Endothelial cell (in vitro differentiated cells): Measurements from ENCODE around the gene POU2AF3. TPM values are rescaled to one million over a fixed set of nuclear protein-coding genes. Genes with fewer than 3 reads are reported as not detected.

Experiments used
- DNase-seq: peaks from one replicate; pipeline ENCODE4 v3.0.0; 2021; ENCODE audit warnings: low spot score
- H3K27ac Mint-ChIP-seq: one replicate; pipeline ENCODE4 v1.8.0; 2021; ENCODE audit warnings: mixed read lengths, inconsistent platforms; ENCODE audit not compliant: unreplicated experiment
- H3K27me3 Mint-ChIP-seq: one replicate; pipeline ENCODE4 v1.8.0; 2021; ENCODE audit warnings: mild to moderate bottlenecking, moderate library complexity, mixed read lengths, inconsistent platforms; ENCODE audit not compliant: unreplicated experiment
- H3K36me3 Mint-ChIP-seq: one replicate; pipeline ENCODE4 v1.8.0; 2021; ENCODE audit warnings: mild to moderate bottlenecking, low read depth, mixed read lengths, inconsistent platforms; ENCODE audit not compliant: unreplicated experiment
- H3K4me1 Mint-ChIP-seq: one replicate; pipeline ENCODE4 v1.8.0; 2021; ENCODE audit warnings: mild to moderate bottlenecking, mixed read lengths, inconsistent platforms; ENCODE audit not compliant: unreplicated experiment
- H3K4me3 Mint-ChIP-seq: one replicate; pipeline ENCODE4 v1.8.0; 2021; ENCODE audit warnings: mild to moderate bottlenecking, mixed read lengths, inconsistent platforms; ENCODE audit not compliant: unreplicated experiment
- H3K9me3 Mint-ChIP-seq: one replicate; pipeline ENCODE4 v1.8.0; 2021; ENCODE audit warnings: mixed read lengths, inconsistent platforms; ENCODE audit not compliant: unreplicated experiment
- CTCF ChIP-seq: fragments of 200-600 bp; sonication (generic); IDR thresholded peaks from one replicate; pipeline ENCODE4 v1.5.0; 2021; ENCODE audit warnings: antibody characterized with exemption; ENCODE audit not compliant: unreplicated experiment
- total RNA-seq: library from RNA; stranded (reverse); fragmentation: NEBNext Ultra II Directional; extraction: Animal tissue kit (Norgen Biotek cat#: 25700); gene quantifications from one replicate; pipeline ENCODE4 v1.2.1, GENCODE V29; 2021; ENCODE audit not compliant: unreplicated experiment

POU2AF3 gene
- total RNA-seq, 1 donor from 2014 or later: 0.28 TPM

- Mint-ChIP-seq H3K27me3 (peaks cover 8% of the 10 kb centered on the region), H3K4me1 (peaks cover 5% of the 10 kb centered on the region), H3K27ac (no peak overlapping the region), H3K4me3 (no peak overlapping the region), H3K9me3 (no peaks in the 10 kb centered on the region), H3K36me3 (no peaks in the 10 kb centered on the region)
- no peak for TF ChIP-seq CTCF
- DNase-seq: no peak
Measured at GRCh38 chr11:111353776-111354600, 55.6 kb downstream of the POU2AF3 start.

- H3K27ac Mint-ChIP-seq: no peak overlapping the region
- no peak overlapping the region for H3K4me3 Mint-ChIP-seq
- no peaks in the 10 kb centered on the region for H3K9me3 Mint-ChIP-seq
- no peaks in the 10 kb centered on the region for H3K36me3 Mint-ChIP-seq
- H3K4me1 Mint-ChIP-seq: peaks cover 5% of the 10 kb centered on the region
- no peak for TF ChIP-seq CTCF
- H3K27me3 Mint-ChIP-seq: peaks cover 8% of the 10 kb centered on the region
- DNase-seq: no peak
Measured at GRCh38 chr11:111354601-111354891, 56.2 kb downstream of the POU2AF3 start.

- peaks cover 5% of the 10 kb centered on the region for H3K4me1 Mint-ChIP-seq
Measured at GRCh38 chr11:111355101-111355500, 56.8 kb downstream of the POU2AF3 start.

GRCh38 chr11:111355956-111356659, 57.8 kb downstream of the POU2AF3 start:
- Mint-ChIP-seq H3K4me1 (peaks cover 5% of the 10 kb centered on the region), H3K27me3 (peaks cover 8% of the 10 kb centered on the region), H3K4me3 (no peak overlapping the region), H3K27ac (no peak overlapping the region), H3K9me3 (no peaks in the 10 kb centered on the region), H3K36me3 (no peaks in the 10 kb centered on the region)
- TF ChIP-seq CTCF: no peak
- DNase-seq: no peak

More at GRCh38 chr11:111355101-111355500, 56.8 kb downstream of the POU2AF3 start:
- Mint-ChIP-seq H3K4me3 (no peak overlapping the region), H3K9me3 (no peaks in the 10 kb centered on the region), H3K36me3 (no peaks in the 10 kb centered on the region), H3K27me3 (peaks cover 8% of the 10 kb centered on the region), H3K27ac (no peak overlapping the region)
- no peak for DNase-seq
- TF ChIP-seq CTCF: no peak

DNA sequence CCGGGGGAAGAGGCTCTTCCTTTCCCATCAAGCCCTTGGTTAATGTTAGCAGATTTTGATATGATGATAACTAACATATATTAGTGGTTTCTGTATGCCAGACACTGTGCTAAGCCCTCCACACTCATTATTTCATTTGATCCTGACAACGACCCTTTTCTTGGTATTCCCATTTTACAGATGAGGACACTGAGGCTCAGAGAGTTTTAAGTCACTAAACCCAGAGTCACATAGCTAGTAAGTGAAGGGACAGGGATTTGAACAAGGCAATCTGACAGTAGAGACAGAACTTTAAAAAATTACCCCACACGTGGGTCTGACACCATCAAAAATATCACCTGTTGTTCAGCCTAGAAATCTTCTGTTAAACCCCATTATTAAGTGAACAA, 58.3 kb downstream of the POU2AF3 start:
- TF ChIP-seq CTCF: no peak
- H3K9me3 Mint-ChIP-seq: no peaks in the 10 kb centered on the region
- DNase-seq: no peak
- no peaks in the 10 kb centered on the region for H3K36me3 Mint-ChIP-seq
- H3K4me1 Mint-ChIP-seq: peaks cover 5% of the 10 kb centered on the region
- peaks cover 8% of the 10 kb centered on the region for H3K27me3 Mint-ChIP-seq
- no peak overlapping the region for H3K27ac Mint-ChIP-seq
- H3K4me3 Mint-ChIP-seq: no peak overlapping the region
